GM21390 (cell line): ENCODE measurements around the gene CASKIN2.

Experiments used
- ATAC-seq: cut with Tn5 transposase; IDR thresholded peaks from one replicate; pipeline ENCODE4 v1.9.1; 2021; ENCODE audit not compliant: unreplicated experiment

CASKIN2 gene

DNA sequence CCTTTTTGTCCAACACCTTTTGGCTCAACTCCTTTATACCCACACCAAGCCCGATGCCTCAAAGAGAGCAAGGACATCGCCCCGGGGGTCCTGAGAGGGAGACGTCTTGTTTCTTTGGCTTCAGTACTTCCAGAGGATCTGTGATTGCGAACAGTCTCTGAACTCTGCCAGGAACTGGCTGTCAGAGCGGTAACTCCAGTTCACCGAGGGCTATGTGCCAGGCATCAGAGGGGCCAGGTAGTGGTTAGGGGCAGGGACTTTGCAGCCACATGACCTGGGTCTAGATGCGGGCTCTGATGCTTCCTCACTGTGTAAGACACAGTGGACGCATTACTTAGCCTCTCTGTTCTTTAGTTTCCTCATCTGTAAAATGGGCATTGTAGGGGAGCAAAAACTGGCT, 31.8 kb upstream of the CASKIN2 start:
- ATAC-seq, result no peak

- no peak for ATAC-seq
These were observed 30.8 kb upstream of the CASKIN2 start for GRCh38 chr17:75546181-75546580.

DNA sequence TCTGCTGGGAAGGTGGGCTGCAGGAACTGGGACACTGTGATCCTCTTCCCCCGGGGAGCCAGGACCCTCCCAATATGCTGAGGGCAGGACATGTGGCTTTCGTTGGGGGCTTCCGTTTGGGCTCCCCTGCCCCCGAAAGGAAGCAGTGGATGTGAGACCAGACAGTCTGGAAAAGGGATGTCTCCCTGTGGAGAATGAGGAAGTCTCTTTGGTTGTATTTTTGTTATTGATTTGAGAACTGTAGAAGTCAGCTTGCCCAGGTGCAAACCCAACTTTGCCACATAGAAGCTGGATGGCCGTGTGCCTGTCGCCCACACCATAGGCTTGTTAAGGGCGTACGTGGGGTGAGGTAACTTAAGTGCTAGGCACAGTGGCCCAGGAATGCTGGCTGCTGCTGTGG, 28.9 kb upstream of the CASKIN2 start:
- ATAC-seq, result no peak

GRCh38 chr17:75542728-75543336, 27.5 kb upstream of the CASKIN2 start:
- no peak for ATAC-seq

- ATAC-seq, result no peak
These were observed 26.9 kb upstream of the CASKIN2 start for GRCh38 chr17:75542229-75542628.

DNA sequence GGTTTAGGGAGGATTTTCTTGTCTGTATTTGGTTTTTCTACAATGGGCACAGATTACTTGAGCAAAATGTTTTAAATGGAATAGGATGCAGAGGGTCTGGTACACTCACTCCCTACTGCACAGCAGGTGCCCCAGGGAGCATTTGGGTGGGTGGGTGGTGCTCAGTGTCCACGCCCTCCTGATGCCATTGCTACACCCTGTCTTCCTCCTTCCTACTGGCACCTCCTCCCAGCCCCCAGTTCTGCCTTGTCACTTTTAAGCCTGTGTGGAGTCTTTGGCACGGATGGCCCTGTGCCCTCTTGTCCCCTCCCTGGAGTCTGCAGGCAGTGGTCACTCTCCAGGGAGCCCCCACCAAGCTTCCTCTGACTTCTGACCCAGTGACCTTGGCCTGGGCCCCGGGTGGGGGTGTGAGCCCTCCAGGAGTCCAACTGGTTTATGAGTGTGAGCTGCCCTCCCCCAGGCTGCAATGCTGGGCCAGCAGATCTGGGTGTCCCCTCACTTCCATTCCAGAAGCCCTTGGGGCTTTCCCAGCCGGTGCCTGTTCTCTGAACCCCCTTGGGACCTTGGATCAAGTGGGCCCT, 25.7 kb upstream of the CASKIN2 start:
- no peak for ATAC-seq

DNA sequence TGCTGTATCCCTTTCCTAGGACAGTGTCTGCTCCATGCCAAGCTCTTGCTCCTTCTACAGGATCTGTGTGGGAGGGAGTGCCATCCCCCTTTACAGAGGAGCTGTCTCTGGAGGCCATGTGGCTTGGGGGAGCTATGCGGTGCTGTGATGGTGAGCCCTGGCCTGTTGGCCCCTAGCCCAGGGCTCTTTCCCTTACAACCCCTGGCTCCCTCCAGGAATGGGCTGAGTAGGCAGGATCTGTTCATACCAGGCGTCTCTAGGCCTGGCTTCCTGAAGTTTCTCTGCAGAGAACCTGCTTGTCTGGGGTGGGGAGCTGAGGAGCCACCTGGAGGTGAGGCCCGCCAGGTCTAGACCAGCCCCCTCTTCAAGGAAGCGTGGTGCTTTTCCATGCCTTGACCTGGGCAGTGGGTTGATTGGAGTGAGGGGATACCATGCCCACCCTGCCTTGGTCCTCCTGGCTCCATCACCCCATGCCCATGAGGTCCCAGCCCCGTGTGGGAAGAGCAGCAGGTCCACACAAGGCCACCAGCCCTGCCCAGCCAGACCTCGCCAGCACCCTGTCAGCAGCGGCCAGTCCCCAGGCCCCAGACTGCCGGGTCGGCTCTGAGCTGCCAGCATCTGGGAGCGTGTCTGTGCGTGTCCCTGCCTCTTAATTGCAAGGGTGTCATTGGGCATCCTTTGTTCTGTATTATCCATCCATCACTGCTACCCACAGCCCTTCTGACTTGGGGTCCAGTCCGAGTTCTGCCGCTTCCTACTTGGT, 24.8 kb upstream of the CASKIN2 start:
- ATAC-seq, result no peak

DNA sequence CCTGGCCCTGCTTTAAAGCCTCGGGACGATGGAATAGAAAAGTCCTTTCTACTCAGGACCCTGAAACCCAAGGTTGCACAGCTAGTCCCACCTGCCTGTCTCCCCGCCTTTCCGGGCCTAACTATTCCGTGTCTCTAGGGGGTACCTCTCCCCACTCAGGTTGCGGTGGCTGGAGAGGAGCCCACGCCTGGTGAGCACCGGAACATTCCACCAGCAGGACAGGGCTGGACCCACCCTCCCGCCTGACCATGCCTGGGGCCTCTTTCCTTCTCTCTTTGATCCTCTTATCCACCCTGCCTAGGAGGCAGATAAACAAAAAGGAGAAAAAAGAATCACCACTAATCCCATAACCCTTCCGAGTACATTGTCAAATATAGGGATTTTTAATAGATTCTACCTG, 21.0 kb upstream of the CASKIN2 start:
- no peak for ATAC-seq

DNA sequence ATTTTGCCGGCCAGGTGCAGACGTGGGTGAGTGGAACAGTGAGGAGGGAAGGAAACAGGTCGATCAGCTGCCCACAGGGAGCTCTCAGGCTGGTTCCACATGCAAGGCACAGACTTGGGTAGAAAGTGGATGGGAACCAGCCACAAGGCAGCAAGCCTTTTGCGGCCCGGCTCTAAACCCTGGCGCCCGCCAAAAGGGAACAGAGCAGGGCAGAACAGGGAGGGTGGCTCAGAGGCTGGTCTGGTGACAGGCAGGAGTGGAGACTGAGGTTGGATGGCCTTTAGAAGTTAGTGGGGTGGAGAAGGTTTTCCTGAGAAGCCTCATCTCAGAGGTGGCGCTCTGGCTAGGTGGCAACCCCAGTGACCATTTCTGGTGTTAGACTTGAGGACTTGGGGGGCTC, 20.5 kb upstream of the CASKIN2 start:
- ATAC-seq, result no peak

DNA sequence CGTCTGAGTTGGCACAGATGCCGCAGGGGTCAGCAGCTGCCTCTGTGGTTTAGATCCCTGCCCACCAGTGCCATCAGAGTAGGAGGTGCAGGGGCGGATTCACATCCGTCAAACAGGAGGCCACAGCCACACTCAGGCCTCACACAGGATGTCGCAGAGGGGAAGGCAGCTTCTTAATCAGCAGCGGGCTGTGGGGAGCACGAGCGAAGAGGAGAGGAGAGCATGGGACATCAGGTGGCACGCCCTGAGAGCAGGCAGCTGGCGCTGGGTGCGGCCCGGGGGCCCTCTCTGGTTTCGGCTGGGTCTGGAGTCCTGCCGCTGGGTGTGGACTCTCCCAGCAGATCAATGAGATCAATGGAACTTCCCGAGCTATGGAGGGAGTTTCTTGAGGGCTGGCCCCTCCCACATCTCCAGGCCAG, 19.8 kb upstream of the CASKIN2 start:
- no peak for ATAC-seq

DNA sequence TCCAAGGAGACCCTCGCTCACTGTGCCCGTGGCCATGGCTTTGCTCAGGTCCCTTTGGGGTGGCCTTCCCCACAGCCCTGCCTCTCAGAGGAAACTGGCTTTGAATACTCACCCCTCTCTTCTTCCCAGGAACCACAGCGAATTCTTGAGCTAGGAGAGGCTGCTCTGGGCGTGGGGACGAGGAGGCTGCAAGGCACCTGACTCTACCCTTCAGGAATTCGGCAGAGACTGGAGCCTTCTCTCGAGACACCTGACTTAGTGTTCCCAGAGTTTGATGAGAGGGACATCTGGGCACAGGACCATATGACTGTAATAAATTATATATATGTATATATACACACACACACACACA, 16.4 kb upstream of the CASKIN2 start:
- no peak for ATAC-seq

- no peak for ATAC-seq
These were observed 15.7 kb upstream of the CASKIN2 start for GRCh38 chr17:75530837-75531720.

GRCh38 chr17:75526555-75527270, 11.4 kb upstream of the CASKIN2 start:
- no peak for ATAC-seq

- ATAC-seq, result no peak
These were observed 10.6 kb upstream of the CASKIN2 start for GRCh38 chr17:75525806-75526554.

DNA sequence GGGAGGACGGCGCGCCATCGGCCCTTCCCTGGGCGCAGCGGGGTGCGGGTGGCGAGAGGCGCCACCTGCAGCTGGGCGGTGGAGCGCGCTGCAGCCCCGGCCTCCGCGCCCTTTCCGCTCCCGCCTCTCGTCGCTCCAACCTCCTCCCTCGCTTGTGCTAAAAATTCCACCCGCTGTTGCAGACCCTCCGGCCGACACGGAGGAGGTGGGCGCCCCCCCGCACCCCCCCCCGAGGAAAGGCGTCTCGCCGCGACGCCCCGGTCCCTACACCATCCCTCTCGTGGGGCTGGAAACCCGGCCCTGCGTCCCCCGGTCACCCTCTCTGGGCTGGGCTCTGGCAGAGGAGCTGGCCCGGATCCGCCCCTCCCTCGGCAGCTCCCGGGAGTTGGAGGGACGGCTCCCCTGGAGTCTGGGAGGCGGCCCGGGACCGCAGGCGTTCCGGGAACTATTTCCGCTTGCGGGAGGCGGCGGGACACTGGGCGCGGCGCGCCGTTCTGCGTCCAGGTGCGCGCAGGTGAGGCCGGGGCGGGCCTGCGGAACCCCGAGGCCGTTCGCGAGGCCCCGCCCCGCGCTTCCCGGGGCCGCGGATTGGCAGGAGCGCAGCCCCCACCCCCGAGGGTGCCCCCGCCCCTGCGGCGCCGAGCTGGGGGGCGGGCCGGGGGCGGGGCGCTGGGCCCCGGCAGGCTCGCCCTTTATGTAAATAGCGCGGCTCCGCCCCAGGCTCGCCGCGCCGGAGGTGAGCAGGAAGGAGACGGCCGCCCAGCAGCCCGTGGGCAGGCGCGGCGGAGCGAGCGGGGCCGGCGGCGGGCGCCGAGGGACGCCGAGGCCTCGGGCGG, 9.9 kb upstream of the CASKIN2 start, which contains the start of gene LLGL2:
LLGL2 (plus strand) TSS at position 728 of the 836 bp plus-strand sequence. CDS start 17,730 bp downstream, outside the sequence.
- ATAC-seq, result peak; percentile 76

GRCh38 chr17:75524269-75524969, 9.1 kb upstream of the CASKIN2 start:
- ATAC-seq, result no peak

DNA sequence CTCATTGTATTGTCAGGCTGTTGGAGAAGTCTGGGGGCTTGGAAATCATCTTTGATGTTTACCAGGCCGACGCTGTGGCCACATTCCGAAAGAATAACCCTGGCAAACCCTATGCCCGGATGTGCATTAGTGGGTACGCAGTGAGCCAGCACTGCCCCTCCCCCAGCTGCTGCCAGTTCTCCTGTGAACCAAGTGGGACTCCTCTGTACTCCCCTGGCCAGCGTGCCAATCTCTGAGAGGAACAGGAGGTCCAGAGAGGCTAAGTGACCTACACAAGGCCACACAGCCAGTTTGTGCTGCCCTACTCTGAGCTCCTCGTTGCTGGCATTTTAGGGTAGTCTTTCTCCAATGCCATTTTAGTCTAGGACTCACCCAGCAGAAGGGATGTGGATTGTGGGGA, 8.3 kb upstream of the CASKIN2 start:
- ATAC-seq, result no peak

DNA sequence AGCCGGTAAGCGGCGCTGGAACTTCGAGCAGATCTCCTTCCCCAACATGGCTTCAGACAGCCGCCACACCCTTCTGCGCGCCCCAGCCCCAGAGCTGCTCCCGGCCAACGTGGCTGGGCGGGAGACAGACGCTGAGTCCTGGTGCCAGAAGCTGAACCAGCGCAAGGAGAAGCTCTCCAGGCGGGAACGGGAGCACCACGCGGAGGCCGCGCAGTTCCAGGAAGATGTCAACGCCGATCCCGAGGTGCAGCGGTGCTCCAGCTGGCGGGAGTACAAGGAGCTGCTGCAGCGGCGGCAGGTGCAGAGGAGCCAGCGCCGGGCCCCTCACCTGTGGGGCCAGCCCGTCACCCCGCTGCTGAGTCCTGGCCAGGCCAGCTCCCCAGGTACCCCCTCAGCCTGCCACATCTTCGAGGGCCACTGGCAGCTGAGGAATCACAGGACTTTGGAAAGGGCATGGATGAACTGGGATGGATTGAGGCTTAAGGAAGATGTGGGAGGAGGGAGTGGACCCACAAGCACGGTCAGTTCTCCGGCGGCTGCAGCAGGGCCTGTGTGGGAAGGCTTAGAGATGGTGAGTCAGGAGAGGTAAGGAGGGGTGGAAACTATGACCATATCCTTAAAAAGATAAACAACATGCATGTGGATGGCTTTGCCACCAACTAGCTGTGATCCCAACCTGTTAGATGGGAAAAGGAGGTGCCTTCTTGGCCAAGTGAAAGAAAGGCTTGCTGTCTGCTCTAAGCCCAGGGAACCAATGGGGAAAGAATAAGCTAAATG, 6.8 kb upstream of the CASKIN2 start:
- ATAC-seq, result no peak
